Measurements from ENCODE around the gene BICD2.

GRCh38 chr9:92749934-92750315, 14.7 kb downstream of the BICD2 start:
- TF ChIP-seq CTCF (IDR thresholded peaks at IDR 0.05; ENCODE audit: control extremely low read depth in 1 of 3, insufficient read depth in 1 of 3, low read depth in 1 of 3, low read length in 3 of 3): no peak
- no peak for TF ChIP-seq TEAD4 (IDR thresholded peaks at IDR 0.05; ENCODE audit: low read depth, low read length)
- no peak for TF ChIP-seq TAF1 (IDR thresholded peaks at IDR 0.05; ENCODE audit: low read depth, low read length)
- TF ChIP-seq POLR2AphosphoS5 (IDR thresholded peaks at IDR 0.05; ENCODE audit: low read depth, low read length): no peak
- no peak for TF ChIP-seq NANOG (IDR thresholded peaks at IDR 0.05; ENCODE audit: insufficient read depth, low read depth, low read length, poor library complexity, severe bottlenecking)
- TF ChIP-seq MAX (IDR thresholded peaks at IDR 0.05): no peak
- TF ChIP-seq YY1 (IDR thresholded peaks at IDR 0.05; ENCODE audit: low read depth, low read length): no peak

Measured in H1 (cell line).